Middle frontal gyrus (tissue), 1 donor: ENCODE data around the gene CD109.
"Not testable (repeated sequence)": the region's sequence is repeated elsewhere in the genome, so short reads cannot be mapped to it uniquely, and the experiment has no call there.

Experiments used
- DNase-seq: peaks from one replicate; pipeline ENCODE4 v3.0.0-alpha.2; 2015; ENCODE audit warnings: low spot score; ENCODE audit errors: extremely low spot score

Gene CD109

GRCh38 chr6:73695619-73696421 is at the start of gene CD109:
TSS of gene CD109 (plus strand) at chr6:73696203. CDS start at chr6:73696216, 13 bp downstream.
- no peak for DNase-seq

- DNase-seq: no peak
Measured at GRCh38 chr6:73648166-73648565, 47.8 kb upstream of the CD109 start.

GRCh38 chr6:73649783-73650182 is 46.2 kb upstream of the CD109 start:
- no peak for DNase-seq

- peak; percentile 47 for DNase-seq
Measured at GRCh38 chr6:73652637-73653570, 43.1 kb upstream of the CD109 start.

- peak; percentile 91 for DNase-seq
Measured at GRCh38 chr6:73653571-73654424, 42.2 kb upstream of the CD109 start, which contains the start of gene SLC17A5. TSS of gene SLC17A5 (minus strand) at chr6:73653992. CDS start at chr6:73653886, 106 bp downstream.

- no peak for DNase-seq
Measured at GRCh38 chr6:73655341-73655917, 40.6 kb upstream of the CD109 start.

GRCh38 chr6:73656531-73657145 is 39.4 kb upstream of the CD109 start:
- DNase-seq: no peak

GRCh38 chr6:73657201-73657600 is 38.8 kb upstream of the CD109 start:
- DNase-seq: no peak

GRCh38 chr6:73664701-73665100 is 31.3 kb upstream of the CD109 start:
- DNase-seq: no peak

GRCh38 chr6:73665686-73666319 is 30.2 kb upstream of the CD109 start:
- DNase-seq: no peak

- DNase-seq: no peak
Measured at GRCh38 chr6:73666393-73666792, 29.6 kb upstream of the CD109 start.

GRCh38 chr6:73667798-73668197 is 28.2 kb upstream of the CD109 start:
- DNase-seq: no peak

- no peak for DNase-seq
Measured at GRCh38 chr6:73669005-73669404, 27.0 kb upstream of the CD109 start.

GRCh38 chr6:73671911-73672685 is 23.9 kb upstream of the CD109 start:
- DNase-seq: no peak

- peak; percentile 60 for DNase-seq
Measured at GRCh38 chr6:73675466-73676098, 20.4 kb upstream of the CD109 start.

- no peak for DNase-seq
Measured at GRCh38 chr6:73679009-73679408, 17.0 kb upstream of the CD109 start.

- not testable (repeated sequence) for DNase-seq
Measured at GRCh38 chr6:73679846-73680245, 16.2 kb upstream of the CD109 start.

- DNase-seq: no peak
Measured at GRCh38 chr6:73680289-73680918, 15.6 kb upstream of the CD109 start.
